HG02610 (cell line): Measurements from ENCODE around the gene RPP25L.

ENCODE experiments used
- ATAC-seq: cut with Tn5 transposase; IDR thresholded peaks from one replicate; pipeline ENCODE4 v1.9.1; 2021; ENCODE audit warnings: mild to moderate bottlenecking, moderate library complexity; ENCODE audit not compliant: unreplicated experiment

RPP25L gene

GRCh38 chr9:34612788-34613390 lies 992 bp upstream of the RPP25L start:
- no peak for ATAC-seq

- ATAC-seq: no peak
These were observed 566 bp downstream of the RPP25L start for GRCh38 chr9:34611251-34611810.

GRCh38 chr9:34610434-34611206 lies 1.3 kb downstream of the RPP25L start:
- ATAC-seq: no peak

GRCh38 chr9:34607331-34607730 lies 4.6 kb downstream of the RPP25L start:
- no peak for ATAC-seq

- ATAC-seq: no peak
These were observed 5.0 kb downstream of the RPP25L start for GRCh38 chr9:34606905-34607304.

- ATAC-seq: no peak
These were observed 5.7 kb downstream of the RPP25L start for GRCh38 chr9:34606190-34606589.

- peak; percentile 74 for ATAC-seq
These were observed 8.2 kb downstream of the RPP25L start for GRCh38 chr9:34603610-34604231.

GRCh38 chr9:34601937-34602573 lies 9.8 kb downstream of the RPP25L start:
- no peak for ATAC-seq

- ATAC-seq: no peak
These were observed 11.0 kb downstream of the RPP25L start for GRCh38 chr9:34600908-34601307.

- no peak for ATAC-seq
These were observed 12.4 kb downstream of the RPP25L start for GRCh38 chr9:34599546-34599945.

GRCh38 chr9:34594177-34594576 lies 17.7 kb downstream of the RPP25L start:
- ATAC-seq: no peak

GRCh38 chr9:34592895-34593601 lies 18.8 kb downstream of the RPP25L start:
- no peak for ATAC-seq

- ATAC-seq: no peak
These were observed 19.7 kb downstream of the RPP25L start for GRCh38 chr9:34591917-34592866.

GRCh38 chr9:34591248-34591916 lies 20.5 kb downstream of the RPP25L start:
- ATAC-seq: no peak

GRCh38 chr9:34590381-34591247 lies 21.3 kb downstream of the RPP25L start:
- no peak for ATAC-seq

GRCh38 chr9:34589636-34590380 lies 22.1 kb downstream of the RPP25L start, which contains the start of gene CNTFR:
CNTFR (minus strand) TSS chr9:34589724; CDS start chr9:34568981, 20,743 bp downstream.
- ATAC-seq: no peak
